NCI-H748 (cell line): ENCODE measurements around the gene CCR1.
A peak's percentile ranks its signal among the peaks of the same experiment; 100 is the strongest.

ENCODE experiments used
- DNase-seq: peaks from one replicate; lab custom pipeline; 2025; ENCODE audit not compliant: unreplicated experiment; lab: John Stamatoyannopoulos, UW

The CCR1 gene

GRCh38 chr3:46208167-46208704, at the start of gene CCR1:
Gene CCR1, minus strand, starts transcription at chr3:46208313. Its CDS starts 4,000 bp downstream, at chr3:46204313.
- no peak for DNase-seq

DNA sequence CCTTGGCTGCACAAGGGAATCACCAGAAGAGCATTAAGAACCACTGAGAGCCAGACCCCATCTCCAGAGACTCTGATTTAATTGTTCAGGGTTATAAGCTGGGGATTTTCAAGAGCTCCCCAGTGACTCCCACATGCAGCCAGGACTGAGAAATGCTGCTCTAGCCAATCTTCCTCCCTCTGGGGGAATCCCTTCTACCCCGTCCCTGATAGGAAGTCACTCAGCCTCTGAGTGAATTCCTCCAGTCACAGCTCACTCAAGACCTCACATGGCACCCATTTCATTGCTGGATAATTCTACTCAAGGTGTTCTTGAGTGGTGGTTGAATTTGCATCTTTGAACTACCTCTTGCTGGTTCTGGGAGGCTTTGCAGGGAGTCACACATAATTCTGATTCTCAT, 44.9 kb upstream of the CCR1 start:
- DNase-seq: no peak

GRCh38 chr3:46245146-46245545, 37.0 kb upstream of the CCR1 start:
- no peak for DNase-seq

DNA sequence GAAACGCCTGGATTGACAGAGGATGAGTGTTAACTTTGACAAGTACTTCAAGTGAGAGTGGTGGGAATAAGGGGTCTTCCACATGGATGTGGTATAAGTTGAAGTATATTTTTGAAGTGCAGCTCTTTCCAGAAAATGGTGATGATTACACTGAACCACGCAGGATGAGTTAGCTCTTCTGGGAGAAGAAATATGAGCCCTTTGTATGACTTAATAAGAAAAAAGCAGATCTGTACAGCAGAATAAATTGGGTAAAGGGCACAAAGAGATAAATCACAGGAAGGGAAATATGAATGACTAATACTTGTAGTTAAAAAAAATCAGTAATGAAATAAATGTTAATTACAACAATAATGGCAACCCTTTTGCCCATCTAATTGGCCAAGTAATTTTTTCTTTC, 35.4 kb upstream of the CCR1 start:
- DNase-seq: no peak

DNA sequence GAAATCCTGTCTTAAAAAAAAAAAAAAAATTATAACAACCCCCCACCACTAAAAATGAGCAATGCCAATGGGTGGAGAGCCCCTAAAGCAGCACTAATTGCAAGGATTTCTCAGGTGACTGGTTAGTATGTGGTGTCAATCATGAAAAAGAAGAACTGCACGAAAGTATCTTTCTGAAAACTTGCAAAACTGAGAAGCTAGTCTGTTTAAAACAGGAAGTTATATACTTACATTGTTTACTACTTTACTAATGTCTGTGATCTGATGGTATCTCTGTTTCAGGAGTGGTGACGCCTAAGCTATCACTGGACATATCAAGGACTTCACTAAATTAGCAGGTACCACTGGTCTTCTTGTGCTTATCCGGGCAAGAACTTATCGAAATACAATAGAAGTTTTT, 34.0 kb upstream of the CCR1 start, which contains the start of gene CCR3:
Gene CCR3, plus strand, starts transcription at position 341 of the 400 bp plus-strand sequence. CDS start 22,699 bp downstream, outside the sequence.
- no peak for DNase-seq

DNA sequence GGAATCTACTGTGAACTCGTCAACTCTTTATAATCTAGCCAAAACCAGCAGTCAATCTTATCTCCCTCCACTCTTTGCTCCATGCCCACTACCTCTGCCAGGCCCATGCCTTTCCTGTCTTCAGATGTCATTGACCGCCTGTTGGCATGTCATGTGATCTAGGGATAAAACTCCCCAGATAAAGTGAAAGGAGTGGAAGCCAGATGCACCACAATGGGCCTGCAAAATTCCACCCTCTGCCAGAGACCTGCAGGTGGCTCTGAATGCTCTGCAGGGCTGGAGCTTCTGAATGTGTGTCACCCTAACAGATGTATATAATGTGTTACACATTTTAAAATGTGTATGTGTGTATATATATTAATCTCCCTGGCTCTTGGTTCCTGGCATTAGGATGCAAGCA, 31.8 kb upstream of the CCR1 start:
- no peak for DNase-seq

GRCh38 chr3:46239301-46239938, 31.3 kb upstream of the CCR1 start:
- no peak for DNase-seq

- DNase-seq: no peak
Observed at GRCh38 chr3:46238386-46238785, 30.3 kb upstream of the CCR1 start.

- DNase-seq: no peak
Observed at GRCh38 chr3:46236294-46237054, 28.4 kb upstream of the CCR1 start.

- DNase-seq: no peak
Observed at GRCh38 chr3:46235425-46235824, 27.3 kb upstream of the CCR1 start.

- no peak for DNase-seq
Observed at GRCh38 chr3:46233194-46233593, 25.1 kb upstream of the CCR1 start.

GRCh38 chr3:46231323-46231722, 23.2 kb upstream of the CCR1 start:
- no peak for DNase-seq

GRCh38 chr3:46228260-46229242, 20.4 kb upstream of the CCR1 start:
- DNase-seq: no peak

- DNase-seq: no peak
Observed at GRCh38 chr3:46222435-46223161, 14.5 kb upstream of the CCR1 start.

DNA sequence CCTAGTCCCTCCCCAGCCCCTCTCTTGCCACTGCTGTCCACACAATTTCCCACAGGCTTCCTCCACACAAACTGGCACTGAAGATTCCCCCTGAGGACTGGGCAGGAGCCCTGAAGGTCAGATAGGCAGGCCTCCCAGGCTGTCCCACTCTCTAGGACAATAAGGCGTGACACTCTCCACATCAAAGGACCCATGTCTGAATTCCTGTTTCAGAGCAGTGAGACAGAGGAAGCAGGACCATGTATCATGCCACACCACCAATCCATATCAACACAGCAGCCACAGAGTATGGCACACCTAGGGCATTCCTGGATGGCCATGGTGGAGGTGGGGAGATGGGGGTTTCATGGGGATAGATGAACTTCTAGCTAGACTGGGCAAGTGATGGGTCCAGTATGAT, 13.8 kb upstream of the CCR1 start:
- DNase-seq: no peak

DNA sequence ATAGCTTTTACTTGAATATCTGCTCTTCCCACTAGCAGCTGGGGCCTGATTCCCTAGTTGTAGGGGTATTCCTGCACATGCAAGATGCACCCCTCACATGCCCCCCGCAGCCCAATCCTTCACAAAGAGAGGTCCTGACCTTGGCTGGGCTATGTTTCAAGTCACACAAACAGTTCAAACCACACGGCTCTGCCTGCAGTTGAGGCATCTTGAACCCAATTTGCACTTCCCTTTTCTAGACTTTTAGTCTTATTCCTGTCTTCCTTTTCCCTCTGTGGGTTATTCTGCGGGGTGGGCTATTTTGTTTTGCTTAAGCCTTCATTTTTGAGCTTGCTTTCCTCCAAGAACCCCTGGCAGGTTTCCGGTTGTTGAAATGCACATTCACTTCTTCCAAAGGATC, 13.3 kb upstream of the CCR1 start:
- no peak for DNase-seq

GRCh38 chr3:46218196-46218709, 10.1 kb upstream of the CCR1 start:
- no peak for DNase-seq

GRCh38 chr3:46215810-46216414, 7.8 kb upstream of the CCR1 start:
- no peak for DNase-seq

DNA sequence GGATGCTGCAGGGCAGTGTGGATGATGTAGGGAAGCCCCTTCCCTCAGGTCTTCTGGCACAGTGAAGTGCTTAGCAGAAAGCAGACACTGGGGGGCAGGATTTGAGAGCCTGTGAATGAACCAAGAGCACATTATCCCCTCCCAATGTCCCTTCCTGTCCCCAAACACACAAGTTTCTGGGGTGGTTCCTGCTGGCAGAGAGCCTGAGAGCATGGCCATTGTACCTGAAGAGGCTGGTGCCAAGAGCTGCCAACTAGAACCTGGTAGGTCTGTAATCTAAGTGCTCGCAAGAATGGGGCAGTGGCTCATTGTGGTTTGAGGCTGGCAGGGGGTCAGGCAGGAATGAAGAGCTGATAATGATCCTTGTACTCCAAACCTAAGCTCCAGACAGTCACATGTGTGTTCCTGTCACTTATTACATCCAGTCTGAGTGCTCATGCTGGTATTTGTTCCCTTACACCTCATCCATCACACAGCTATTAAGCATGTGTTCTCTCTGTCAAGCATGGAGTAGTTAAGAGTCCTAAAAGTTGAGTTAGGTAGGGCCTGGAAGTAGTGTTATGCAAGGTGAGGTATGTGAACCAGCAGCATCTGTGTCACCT, 6.7 kb upstream of the CCR1 start:
- DNase-seq: peak; percentile 5
